DMS153 treated with DMSO at 0.1 percent for 48 hours (cell line): ENCODE measurements around the gene UNC13B.

Source experiments
- DNase-seq: peaks from one replicate; lab custom pipeline; 2025; ENCODE audit not compliant: unreplicated experiment; lab: John Stamatoyannopoulos, UW

The UNC13B gene

DNA sequence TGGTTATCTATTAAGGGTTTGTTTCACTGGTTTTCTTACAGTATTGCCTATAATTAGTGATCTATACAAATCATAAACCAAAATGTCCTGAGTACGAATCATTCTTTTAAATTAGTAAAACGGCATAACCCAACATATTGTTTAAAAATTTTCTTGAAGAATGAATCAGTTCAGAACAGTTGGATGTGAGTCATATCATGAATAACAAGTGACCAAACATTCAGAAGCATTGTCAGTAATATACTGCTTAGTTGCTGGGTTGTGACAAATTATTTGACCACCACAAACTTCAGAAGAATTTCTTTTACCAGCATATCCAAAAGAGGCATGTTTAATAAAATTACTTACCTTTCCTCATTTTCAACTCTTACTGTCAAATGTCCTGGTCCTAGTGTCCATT, 111.2 kb downstream of the UNC13B start:
- no peak for DNase-seq

DNA sequence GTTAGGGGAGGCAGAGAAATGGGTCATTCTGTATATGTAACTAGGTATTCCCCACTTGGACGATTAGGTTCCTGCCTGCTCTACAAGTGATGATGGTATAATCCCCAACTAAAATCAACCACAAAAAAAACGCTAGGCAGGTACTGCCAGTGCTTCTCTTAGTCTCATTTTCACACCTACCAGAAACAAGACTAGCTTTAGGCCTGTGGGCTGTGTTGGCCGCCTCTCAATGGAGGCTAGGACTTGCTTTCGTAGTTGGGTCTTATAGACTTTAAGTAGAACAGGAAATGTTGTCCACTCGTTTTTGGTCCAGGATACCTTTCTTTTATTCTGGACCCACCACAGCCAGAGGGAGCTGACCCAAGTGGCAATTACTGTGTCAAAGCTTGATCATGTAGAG, 111.8 kb downstream of the UNC13B start:
- no peak for DNase-seq

DNA sequence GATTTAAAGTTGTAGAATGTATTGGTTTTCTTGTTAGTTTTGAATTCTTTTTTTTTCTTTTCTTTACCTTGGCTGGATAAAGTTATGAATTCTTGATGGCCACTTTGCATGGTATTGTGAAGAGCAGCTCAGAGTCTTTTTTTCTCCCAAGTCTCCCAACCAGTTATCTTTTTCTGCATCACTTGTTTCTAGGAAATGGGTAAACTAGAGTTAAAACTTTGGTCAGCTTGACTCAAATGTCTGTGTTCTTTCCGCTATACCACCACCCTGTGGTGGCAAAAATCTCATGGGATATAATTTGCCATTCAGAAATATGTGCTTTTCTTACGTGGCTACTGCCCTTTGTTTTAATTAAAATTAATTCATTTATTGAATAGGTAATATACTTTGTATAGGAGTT, 113.2 kb downstream of the UNC13B start:
- no peak for DNase-seq

DNA sequence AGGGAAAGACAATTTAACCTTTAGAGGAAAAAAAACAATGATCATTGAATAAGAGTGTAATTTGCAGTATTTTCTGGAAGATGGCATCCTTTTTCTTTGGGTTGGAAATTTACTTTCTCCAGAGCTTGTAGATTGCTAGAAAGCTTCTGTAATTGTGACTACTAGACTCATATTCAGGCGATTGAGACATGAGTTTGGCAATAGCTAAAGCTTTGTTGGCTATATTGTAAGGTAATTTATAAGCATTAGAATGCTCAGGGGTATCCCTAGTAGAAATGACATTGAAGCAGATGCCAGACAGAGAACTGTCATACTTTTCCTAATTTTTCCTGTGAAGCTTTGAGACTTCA, 115.3 kb downstream of the UNC13B start:
- DNase-seq, result no peak

DNA sequence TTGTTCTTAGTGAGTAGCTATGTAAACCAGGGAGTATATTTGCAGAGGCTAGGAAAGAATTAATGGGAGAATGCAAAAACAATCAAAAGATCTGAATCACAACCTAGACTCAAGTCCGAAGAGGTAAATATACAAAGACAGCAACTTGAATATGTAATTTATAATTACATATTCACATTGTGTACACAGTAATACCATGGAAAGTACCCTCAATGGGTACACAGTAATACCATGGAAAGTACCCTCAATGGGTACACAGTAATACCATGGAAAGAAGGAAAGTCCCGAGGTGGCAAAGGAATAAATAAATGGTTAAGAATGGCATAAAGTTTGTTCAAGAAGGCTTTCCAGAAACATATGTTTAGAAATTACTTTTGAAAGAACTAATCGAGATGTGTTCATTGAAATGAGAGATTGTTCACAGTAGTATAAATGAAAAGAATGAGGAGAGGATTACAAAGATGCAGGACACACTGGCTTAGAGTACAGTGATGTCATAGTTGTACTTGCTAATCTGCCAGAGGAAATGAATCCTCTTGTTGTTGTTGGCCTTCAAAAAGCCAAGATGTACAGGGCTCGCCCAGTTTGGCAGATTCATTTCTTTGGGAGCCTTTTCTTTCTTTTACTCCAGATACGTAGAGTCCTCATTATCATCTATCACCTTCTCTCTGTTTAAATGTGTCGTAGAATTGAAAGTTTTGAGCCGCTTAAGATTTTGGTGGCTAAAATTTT, 116.0 kb downstream of the UNC13B start:
- DNase-seq, result no peak

DNA sequence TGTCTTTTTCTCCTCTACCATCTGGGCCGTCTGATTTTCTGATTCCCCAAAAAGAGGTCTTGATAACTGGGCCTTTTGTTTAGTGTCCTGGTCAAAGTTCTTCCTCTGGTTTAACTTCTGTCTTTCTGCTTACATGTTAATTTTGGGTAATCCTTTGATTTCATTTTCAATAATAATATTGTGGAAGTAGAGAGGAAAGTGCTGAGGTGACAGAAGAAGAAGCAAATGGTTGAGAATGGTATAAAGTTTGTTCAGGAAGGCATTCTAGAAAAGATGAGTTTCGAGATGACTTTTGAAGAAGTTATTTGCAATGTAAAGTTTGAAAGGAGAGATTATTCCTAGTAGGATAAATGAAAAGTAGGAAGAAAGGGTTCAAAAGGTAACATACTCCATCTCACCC, 118.1 kb downstream of the UNC13B start:
- DNase-seq, result no peak

DNA sequence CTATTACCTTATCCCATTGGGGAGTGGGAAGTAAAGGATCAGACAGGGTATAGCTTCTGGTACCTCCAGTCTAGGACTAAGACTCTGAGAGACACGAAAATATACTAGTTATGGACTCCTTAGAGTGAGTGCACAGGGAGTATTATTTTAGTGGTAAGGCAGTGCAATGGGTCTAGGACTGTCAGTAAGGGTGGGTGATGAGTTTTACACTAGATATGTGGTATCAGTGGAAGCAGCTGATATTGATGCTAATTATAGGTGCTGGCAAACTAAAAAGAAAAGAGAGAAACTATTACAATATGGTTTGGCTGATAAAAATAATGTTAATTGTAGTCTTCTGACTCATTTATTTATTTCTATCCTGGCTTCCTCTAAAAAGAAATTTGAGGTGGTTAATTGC, 118.6 kb downstream of the UNC13B start:
- no peak for DNase-seq

DNA sequence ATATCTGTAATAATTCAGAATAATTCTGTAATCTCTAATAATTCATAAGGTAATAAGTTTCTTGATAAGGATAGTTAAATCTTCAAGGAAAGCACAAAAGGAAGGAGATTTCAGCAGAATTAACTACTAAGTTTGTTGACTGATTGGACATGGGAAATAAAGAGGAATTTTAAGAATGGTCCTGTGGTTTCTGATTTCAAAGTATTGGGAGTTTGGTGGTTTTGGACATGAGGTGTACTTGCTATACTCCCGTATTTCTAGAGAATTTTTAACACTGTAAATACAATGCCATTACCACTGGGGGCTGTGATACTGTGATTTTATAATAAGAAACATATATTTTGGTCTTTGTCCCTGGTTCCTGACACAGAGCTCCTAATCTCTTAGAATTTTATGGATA, 123.9 kb downstream of the UNC13B start:
- no peak for DNase-seq

DNA sequence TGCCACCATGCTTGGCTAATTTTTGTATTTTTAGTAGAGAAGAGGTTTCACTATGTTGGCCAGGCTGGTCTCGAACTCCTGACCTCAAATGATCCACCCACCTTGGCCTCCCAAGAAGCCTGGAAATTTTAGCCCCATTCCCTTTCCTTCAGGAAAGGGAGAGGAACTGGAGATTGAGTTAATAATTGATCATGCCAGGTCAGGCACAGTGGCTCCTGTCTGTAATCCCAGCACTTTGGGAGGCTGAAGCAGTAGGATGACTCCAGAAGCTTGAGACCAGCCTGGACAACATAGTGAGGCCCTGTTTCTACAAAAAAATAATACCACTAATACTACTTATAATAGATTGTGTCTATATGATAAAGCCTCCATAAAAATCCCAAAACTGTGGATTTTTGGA, 124.6 kb downstream of the UNC13B start:
- no peak for DNase-seq

DNA sequence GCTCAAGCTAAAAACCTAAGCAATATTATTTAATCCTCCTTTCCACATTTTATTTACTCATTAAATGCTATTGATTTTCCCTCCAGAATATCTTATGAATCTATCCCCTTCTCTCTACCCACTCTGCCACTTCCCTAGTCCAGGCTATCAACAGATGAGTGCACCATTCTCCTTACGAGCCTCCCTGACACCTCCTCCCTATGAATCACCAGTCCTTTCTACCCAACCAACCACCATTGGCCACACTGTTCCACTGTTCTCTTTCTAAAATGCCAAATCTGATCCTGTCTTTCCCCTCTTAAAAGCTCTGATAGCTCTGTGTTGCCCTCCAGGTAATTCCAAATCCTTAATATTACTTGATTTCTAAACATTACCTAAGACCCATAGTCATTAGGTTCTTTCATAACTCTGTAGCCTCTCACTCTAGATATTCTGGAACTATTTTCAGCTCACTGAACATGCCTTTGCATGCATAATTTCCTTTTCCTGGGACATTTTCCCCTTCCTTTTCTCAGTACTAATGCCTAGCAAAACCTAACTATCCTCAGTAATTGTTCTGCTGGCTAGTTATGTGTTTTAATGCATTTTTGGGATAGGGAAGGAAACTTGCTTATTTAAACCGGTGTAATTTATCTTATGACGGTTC, 126.3 kb downstream of the UNC13B start:
- no peak for DNase-seq

DNA sequence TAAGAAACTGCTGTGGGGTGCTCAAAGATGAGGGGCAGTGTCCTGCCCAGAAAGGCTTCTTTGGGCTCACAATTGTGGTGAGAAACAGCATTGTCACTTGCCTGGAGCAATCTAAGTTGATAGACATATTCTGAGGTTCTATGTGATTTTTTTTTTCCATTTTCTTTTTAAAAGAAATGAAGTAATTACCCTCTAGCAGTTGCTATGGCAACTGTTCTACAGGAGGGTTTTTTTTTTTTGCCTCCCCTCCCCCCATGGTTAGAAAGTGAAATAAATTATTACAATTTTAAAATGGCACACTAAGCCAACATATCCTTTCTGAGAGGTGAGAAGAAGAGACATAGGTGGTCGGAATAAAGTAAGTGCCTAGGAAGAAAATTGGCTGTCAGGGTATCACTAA, 127.0 kb downstream of the UNC13B start:
- DNase-seq, result no peak

DNA sequence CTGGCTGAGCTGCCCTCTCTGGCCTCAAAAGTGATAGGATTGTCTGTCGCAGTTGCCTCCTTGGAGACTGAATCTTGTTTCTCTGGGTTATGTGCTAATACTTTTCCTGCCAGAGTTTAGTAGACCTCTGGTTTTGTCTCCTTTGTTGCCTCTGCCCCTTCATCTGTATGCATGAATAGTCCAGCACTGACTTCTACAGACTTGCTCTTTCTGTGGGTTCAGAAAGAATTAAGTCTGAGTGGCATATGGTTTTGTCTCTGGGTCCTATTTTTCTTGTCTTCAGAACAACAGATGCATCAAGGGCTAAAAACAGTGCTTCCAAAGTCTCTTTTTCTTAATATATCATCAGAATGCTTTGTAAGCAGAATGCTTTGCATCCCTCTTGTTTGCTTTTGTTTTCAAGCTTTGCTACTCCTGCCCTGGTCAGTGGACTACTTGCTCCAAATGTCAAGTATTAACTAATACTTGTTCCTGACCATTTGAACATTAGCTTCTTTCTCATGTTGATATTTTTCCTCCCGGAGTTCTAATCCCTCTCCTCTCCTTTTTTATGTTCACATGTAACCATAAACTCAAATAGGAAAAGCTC, 131.7 kb downstream of the UNC13B start:
- DNase-seq, result no peak

DNA sequence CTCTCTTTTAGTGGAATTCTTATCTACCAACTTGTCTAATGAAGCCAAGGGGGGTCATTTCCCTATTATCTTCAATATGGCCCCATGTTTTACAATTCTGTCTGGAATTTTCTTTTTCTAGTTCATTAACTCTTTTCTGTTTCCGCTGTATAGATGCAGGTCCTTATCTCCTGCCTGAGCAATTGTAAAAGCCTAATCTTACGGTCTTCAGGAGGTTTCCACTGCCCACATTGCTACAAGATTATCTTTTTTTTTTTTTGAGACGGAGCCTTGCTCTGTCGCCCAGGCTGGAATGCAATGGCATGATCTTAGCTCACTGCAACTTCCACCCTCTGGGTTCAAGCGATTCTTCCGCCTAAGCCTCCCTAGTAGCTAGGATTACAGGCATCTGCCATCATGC, 132.3 kb downstream of the UNC13B start:
- DNase-seq, result no peak

DNA sequence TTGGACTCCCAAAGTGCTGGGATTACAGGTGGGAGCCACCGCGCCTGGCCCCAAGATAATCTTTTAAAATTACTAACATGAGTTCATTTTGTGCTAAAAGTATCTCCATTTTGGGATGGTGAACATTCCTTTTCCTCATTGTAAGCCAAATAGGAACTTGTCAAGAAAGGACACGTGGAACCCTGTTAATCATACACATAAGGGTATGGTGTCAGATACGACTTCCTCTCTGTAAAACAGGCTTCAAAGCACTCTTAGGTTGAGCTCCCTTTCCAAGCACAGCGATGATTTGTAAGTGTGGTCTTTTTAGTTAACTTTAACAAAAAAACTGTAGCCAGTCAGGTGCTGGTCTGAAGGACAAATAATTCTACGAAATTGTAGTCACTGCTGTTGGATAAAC, 132.7 kb downstream of the UNC13B start:
- no peak for DNase-seq

DNA sequence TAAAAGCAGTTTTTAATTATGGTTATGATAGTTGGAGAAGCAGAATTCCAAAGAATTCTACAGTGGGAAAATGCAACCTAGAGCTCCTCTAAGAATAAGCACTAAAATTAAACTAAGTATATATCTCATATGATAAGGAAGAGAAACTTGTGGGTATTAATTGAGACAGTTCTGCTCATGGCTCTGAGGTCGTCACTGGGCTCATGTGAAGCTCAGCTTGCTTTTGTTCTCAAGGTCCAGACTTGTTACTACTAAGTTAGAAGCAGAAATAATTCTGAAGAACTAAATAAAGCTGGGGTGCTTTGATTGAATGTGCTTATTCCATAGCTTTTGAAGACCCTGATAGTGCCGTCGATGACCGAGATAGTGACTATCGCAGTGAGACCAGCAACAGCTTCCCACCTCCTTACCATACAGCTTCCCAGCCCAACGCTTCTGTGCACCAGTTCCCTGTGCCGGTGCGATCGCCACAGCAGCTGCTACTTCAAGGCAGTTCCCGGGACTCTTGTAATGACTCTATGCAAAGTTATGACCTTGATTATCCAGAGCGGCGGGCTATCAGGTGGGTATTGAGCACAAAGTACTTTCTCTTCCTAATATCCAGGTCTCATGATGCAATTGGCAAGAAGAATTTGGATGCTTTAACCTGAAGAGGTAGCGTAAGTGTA, 133.7 kb downstream of the UNC13B start:
- no peak for DNase-seq

DNA sequence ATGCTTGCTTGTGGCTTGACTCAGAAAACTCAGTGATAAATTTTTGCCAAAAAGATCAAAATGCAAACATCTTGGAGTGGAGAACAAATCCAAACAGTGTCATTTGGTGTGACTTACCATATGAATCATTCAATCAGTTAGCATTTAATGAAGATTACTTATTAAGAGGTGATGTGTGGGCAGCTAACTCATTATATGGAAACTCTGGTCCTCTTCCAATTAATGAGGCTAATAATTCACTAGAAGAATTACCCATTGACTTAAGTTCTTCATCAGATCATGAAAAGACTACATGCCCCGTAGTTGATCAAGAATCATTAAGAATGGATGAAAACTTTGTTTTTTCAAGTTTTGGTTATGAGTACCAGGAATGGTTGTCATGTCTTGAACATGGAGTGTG, 141.8 kb downstream of the UNC13B start:
- no peak for DNase-seq

DNA sequence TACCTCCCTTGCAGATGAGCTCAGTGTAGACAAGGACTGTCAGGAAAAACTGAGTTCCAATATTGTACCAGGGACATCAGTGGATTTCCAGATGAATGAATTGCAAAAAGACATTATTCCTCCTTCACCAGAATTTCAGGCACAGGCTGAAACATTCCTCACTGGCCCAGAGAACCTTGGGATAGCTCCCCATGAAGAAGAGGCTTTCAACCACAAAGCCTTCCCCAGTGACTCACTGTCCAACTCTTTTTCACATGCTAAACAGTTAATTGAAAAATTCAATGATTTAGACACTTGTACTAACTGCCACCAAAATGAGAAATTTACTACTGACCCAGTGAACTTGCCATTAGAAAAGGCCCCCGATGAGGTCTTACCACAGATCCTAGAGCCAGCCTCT, 144.5 kb downstream of the UNC13B start:
- no peak for DNase-seq

DNA sequence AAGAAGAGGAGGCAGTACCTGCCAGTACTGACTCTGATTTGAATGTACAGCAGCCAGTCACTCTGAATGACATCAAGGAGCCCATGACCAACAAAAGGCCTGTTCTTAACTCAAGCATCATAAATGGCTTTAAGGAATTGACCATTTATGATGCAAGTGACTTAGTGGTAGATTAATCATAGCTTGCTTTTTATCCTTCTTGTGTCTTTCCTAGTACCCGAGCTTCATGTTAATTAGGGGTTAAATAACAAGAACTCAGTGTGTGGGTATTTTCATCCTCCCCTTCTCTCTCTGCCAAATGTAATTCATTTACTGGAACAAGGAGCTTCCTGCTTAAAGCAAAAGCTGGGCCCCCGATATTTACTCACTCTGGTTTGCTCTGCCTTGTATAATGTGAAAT, 146.5 kb downstream of the UNC13B start:
- DNase-seq, result no peak

DNA sequence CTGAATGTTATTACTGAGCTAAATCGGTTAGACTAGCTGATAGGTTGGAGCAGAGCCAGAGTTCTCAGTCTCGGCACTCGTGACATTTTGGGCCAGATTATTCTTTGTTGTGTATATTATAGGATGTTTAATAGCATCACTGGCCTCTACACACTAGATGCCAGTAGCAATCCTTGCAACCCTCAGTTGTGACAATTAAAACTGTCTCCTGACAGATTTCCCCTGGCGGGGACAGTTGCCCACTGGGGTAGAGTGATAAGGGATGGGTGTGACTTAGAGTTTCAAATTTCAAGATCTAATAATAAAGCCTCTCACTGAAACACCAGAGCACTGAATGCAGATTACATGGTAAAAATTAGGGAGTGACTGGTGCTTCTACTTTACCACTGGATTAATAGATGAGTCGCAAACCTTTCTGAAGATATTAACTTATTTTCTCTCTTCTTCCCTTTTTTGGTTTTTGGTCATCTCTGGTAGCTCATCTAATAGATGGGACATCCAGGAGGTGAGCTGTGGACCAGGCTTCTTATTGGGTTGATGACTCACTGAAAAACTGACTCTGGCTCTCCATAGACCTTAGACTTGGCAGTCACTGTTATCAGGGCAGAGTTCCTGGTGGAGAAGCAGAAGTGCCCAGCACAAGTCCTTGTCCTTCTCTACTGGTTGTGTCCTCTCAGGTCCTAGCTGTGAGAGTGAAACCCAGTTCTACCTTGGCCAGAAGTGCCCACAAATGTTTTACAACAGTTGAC, 150.3 kb downstream of the UNC13B start:
- no peak for DNase-seq

DNA sequence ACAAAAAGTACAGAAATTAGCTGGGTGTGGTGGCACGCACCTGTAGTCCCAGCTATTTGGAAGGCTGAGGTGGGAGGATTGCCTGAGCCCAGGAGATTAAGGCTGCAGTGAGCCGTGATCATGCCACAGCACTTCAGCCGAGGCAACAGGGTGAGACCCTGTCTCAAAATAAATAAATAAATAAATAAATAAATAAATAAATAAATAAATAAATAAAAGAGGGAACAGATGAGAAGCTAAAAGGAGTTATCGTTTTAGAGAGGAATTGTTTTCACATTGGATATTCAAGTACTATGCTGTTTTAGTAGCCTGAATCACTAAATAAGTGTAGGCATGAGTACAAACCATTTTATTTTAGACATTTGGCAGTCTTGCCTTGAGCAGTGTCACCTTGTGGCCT, 151.7 kb downstream of the UNC13B start:
- DNase-seq, result no peak

DNA sequence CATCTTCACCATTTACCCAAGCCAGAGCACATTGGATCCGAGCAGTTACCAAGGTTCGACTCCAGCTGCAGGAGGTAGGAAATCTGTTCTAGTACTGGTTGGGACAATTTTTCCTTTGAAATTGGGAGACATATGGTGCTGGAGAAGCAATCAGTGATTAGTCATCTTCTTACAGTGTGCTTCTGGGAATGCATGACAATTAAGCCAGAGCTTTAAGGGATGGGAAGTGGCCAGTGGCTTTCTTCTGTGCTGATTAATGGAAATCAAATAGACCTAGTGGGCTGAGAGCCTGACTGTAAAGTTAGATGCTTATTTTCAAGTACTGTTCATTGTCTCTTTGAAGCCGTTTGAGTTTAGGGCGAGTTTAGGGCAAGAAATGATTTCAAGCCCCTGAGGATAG, 152.1 kb downstream of the UNC13B start:
- no peak for DNase-seq

DNA sequence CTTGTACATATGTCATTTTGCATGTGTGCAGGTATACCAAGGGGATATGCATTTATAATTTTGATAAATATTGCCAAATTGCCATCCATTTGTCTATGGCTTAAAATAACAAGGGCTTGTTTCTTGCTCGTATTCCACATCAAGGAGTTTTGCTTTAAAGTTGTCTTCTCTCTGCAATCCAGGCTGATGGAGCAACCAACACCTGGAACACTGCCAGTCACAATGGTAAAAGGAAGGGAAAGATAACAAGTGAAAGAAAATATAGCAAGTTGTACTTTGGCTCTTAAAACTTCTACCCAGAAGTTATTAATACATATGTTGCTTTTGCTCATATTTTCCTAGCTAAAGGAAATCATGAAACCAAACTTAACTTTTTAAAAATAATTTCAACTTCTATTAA, 156.9 kb downstream of the UNC13B start:
- no peak for DNase-seq
